H1 (cell line): ENCODE data around the gene SNX20.

Source experiments
- CEBPB ChIP-seq: IDR thresholded peaks from 2 replicates; pipeline ENCODE4 v1.6.1; 2012; ENCODE audit warnings: low read depth, low read length
- EP300 ChIP-seq, 2 experiments: IDR thresholded peaks; 1 replicate in 1 of 2; 2 replicates in 1 of 2; pipeline ENCODE4 v1.6.1; 2011 to 2012; ENCODE audit warnings: low read depth in 2 of 2, low read length in 2 of 2, mild to moderate bottlenecking in 2 of 2, borderline replicate concordance in 1 of 2, inconsistent platforms in 1 of 2, moderate library complexity in 1 of 2
- JUND ChIP-seq: IDR thresholded peaks from 2 replicates; pipeline ENCODE4 v1.6.1; 2011; ENCODE audit warnings: mild to moderate bottlenecking, improper control_type of control experiment, low read length
- POLR2A ChIP-seq, 2 experiments: IDR thresholded peaks; 1 replicate in 1 of 2; 2 replicates in 1 of 2; pipeline ENCODE4 v1.6.1; 2011; ENCODE audit warnings: low read depth in 2 of 2, low read length in 2 of 2, mild to moderate bottlenecking in 2 of 2; ENCODE audit errors: control extremely low read depth in 1 of 2
- POLR2AphosphoS5 ChIP-seq: IDR thresholded peaks from 2 replicates; pipeline ENCODE4 v1.6.1; 2011; ENCODE audit warnings: low read depth, low read length
- RBBP5 ChIP-seq: IDR thresholded peaks from 2 replicates; pipeline ENCODE4 v1.7.1; 2012; ENCODE audit warnings: low read depth, mild to moderate bottlenecking, inconsistent platforms, low read length, moderate library complexity, borderline replicate concordance
- RXRA ChIP-seq: IDR thresholded peaks from 2 replicates; pipeline ENCODE4 v1.6.1; 2011; ENCODE audit warnings: low read depth, mild to moderate bottlenecking, low read length, moderate library complexity; ENCODE audit not compliant: insufficient read depth
- TAF1 ChIP-seq: IDR thresholded peaks from 2 replicates; pipeline ENCODE4 v1.6.1; 2011; ENCODE audit warnings: mild to moderate bottlenecking, low read depth, low read length
- TBP ChIP-seq: IDR thresholded peaks from 2 replicates; pipeline ENCODE4 v1.6.1; 2011; ENCODE audit warnings: low read depth, low read length, improper control_type of control experiment
- TF ChIP-seq, protein P1 (sequence below), 3 experiments: IDR thresholded peaks; 1 replicate in 2 of 3; 2 replicates in 1 of 3; pipeline versions ENCODE4 v1.5.1 to v1.6.1; 2011; ENCODE audit warnings: low read length in 3 of 3, mild to moderate bottlenecking in 3 of 3, inconsistent platforms in 2 of 3, low read depth in 1 of 3, moderate library complexity in 1 of 3; ENCODE audit not compliant: insufficient read depth in 1 of 3; ENCODE audit errors: control extremely low read depth in 1 of 3

DNA sequence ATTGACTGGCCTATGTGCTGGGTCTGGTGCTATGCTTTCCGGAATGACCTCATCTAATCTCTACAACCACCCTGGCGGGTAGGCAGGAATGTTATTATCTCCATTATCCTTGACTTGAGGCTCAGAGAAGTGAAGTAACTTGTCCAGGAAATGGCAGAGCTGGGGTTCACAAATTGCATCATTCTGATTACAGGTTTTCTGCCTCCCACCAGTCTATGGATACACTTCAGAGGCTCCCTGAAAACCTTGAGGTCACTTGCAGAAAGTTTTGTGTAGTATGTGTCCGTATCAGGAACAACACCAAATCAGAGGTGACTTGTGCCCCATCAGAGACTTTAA lies 31.4 kb upstream of the SNX20 start:
- TF ChIP-seq EP300 (IDR thresholded peaks at IDR 0.05; ENCODE audit: borderline replicate concordance in 1 of 2, low read depth in 2 of 2, low read length in 2 of 2) = no peak
- no peak for TF ChIP-seq RXRA
- no peak for TF ChIP-seq TBP
- TF ChIP-seq, protein P1, sequence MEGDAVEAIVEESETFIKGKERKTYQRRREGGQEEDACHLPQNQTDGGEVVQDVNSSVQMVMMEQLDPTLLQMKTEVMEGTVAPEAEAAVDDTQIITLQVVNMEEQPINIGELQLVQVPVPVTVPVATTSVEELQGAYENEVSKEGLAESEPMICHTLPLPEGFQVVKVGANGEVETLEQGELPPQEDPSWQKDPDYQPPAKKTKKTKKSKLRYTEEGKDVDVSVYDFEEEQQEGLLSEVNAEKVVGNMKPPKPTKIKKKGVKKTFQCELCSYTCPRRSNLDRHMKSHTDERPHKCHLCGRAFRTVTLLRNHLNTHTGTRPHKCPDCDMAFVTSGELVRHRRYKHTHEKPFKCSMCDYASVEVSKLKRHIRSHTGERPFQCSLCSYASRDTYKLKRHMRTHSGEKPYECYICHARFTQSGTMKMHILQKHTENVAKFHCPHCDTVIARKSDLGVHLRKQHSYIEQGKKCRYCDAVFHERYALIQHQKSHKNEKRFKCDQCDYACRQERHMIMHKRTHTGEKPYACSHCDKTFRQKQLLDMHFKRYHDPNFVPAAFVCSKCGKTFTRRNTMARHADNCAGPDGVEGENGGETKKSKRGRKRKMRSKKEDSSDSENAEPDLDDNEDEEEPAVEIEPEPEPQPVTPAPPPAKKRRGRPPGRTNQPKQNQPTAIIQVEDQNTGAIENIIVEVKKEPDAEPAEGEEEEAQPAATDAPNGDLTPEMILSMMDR (IDR thresholded peaks at IDR 0.05; ENCODE audit: control extremely low read depth in 1 of 3, insufficient read depth in 1 of 3, low read depth in 1 of 3, low read length in 3 of 3) = no peak
- TF ChIP-seq TAF1 = no peak
- no peak for TF ChIP-seq POLR2AphosphoS5
- no peak for TF ChIP-seq POLR2A (IDR thresholded peaks at IDR 0.05; ENCODE audit: control extremely low read depth in 1 of 2, low read depth in 2 of 2, low read length in 2 of 2)
- no peak for TF ChIP-seq JUND
- TF ChIP-seq RBBP5 = no peak
- no peak for TF ChIP-seq CEBPB
